T-helper 1 cell treated with Interleukin-12 subunit alpha and Interleukin-12 subunit beta and Interleukin-4 antibody, amounts not matched to agents 30 μg/mL and 1 μg/mL, for 36 hours (primary cell): Measurements from ENCODE around the gene ZNF787.

ENCODE experiments used
- H3K27ac Mint-ChIP-seq: one replicate; pipeline ENCODE4 v1.8.0; 2021; ENCODE audit warnings: mild to moderate bottlenecking, mixed read lengths
- H3K27me3 Mint-ChIP-seq: one replicate; pipeline ENCODE4 v1.8.0; 2021; ENCODE audit warnings: low read depth, mixed read lengths
- H3K36me3 Mint-ChIP-seq: one replicate; pipeline ENCODE4 v1.8.0; 2021; ENCODE audit warnings: low read depth, mixed read lengths
- H3K4me1 Mint-ChIP-seq: one replicate; pipeline ENCODE4 v1.8.0; 2021; ENCODE audit warnings: low read depth, mixed read lengths
- H3K4me3 Mint-ChIP-seq: one replicate; pipeline ENCODE4 v1.8.0; 2021; ENCODE audit warnings: mild to moderate bottlenecking, moderate library complexity, mixed read lengths
- H3K9me3 Mint-ChIP-seq: one replicate; pipeline ENCODE4 v1.8.0; 2021; ENCODE audit warnings: mixed read lengths

ZNF787 gene

GRCh38 chr19:56121180-56122167, at the start of gene ZNF787:
Gene ZNF787 (minus strand): TSS chr19:56121295. CDS start chr19:56103217, 18,078 bp downstream.
- peak within 1 kb of the TSS; percentile 88 for H3K4me3 Mint-ChIP-seq
- no peaks in the 10 kb centered on the region for H3K36me3 Mint-ChIP-seq
- peak within 1 kb of the TSS; percentile 94 for H3K27ac Mint-ChIP-seq
- H3K4me1 Mint-ChIP-seq = peaks cover 33% of the 10 kb centered on the region
- H3K27me3 Mint-ChIP-seq = no peaks in the 10 kb centered on the region
- no peaks in the 10 kb centered on the region for H3K9me3 Mint-ChIP-seq

DNA sequence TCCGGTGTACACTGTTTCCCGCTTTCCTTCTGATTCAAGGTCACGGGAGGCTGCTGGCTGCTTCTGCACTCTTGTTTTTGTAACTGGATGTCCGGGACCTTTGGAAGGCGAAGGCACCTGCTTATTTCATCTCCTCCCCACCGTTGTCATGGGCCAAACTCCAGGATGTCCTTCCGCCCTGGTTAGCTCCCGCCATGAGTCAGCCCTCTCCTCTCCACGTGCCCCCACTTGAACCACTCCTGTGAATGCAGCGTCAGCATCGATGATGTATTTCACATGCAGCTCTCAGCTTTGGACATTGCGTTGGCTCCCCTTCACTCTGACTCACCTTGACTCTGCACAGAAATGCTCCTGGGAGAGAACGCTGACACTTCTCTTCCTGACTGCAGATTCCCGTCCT, 49.2 kb upstream of the ZNF787 start:
- Mint-ChIP-seq H3K36me3 (no peaks in the 10 kb centered on the region), H3K9me3 (no peaks in the 10 kb centered on the region), H3K27me3 (no peaks in the 10 kb centered on the region), H3K4me3 (no peak overlapping the region), H3K27ac (no peak overlapping the region), H3K4me1 (no peaks in the 10 kb centered on the region)

GRCh38 chr19:56167064-56167578, 46.0 kb upstream of the ZNF787 start:
- no peak overlapping the region for H3K4me3 Mint-ChIP-seq
- H3K4me1 Mint-ChIP-seq = peaks cover 7% of the 10 kb centered on the region
- no peaks in the 10 kb centered on the region for H3K36me3 Mint-ChIP-seq
- no peak overlapping the region for H3K27ac Mint-ChIP-seq
- no peaks in the 10 kb centered on the region for H3K9me3 Mint-ChIP-seq
- no peaks in the 10 kb centered on the region for H3K27me3 Mint-ChIP-seq

DNA sequence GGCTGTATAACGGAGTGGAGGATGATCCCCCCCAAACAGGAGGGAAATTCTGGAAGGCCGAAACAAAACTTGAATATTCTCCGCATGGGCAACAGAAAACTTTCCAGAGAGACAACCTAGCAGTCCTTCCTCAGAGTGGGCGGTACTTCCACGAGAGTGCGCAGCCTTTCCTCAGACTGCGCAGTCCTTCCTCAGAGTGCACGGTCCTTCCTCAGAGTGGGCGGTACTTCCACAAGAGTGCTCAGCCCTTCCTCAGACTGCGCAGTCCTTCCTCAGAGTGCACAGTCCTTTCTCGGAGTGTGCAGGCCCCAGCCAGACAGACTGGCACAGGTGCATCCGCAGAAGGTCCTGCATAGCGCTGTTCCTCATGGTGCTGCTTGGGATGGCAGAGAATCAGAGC, 42.0 kb upstream of the ZNF787 start:
- Mint-ChIP-seq H3K27ac (no peak overlapping the region), H3K4me1 (peaks cover 10% of the 10 kb centered on the region), H3K36me3 (peaks cover 10% of the 10 kb centered on the region), H3K9me3 (no peaks in the 10 kb centered on the region), H3K27me3 (no peaks in the 10 kb centered on the region), H3K4me3 (no peak overlapping the region)

GRCh38 chr19:56162258-56162657, 41.2 kb upstream of the ZNF787 start:
- Mint-ChIP-seq H3K4me3 (no peak overlapping the region), H3K36me3 (peaks cover 13% of the 10 kb centered on the region), H3K27ac (no peak overlapping the region), H3K27me3 (no peaks in the 10 kb centered on the region), H3K9me3 (no peaks in the 10 kb centered on the region), H3K4me1 (peaks cover 10% of the 10 kb centered on the region)

DNA sequence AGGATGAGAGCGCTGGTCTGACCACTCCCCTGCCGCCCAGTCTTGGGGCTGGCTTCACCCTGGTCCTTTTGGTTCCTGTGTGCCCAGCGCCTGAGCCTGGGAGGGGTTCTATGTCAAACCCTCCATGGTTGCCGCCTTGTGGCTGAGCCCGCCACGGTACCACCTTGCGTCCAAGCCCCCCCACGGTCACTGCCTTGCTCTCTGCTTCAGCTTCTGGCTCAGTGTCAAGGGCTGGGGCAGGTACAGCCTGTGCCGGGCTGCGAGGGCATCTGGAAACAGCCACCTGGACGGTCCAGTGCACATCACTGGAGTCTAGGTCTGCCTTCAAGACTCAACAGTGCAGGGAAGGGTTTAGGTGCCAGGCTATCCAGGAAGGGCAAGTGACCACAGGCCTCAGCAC, 40.4 kb upstream of the ZNF787 start:
- Mint-ChIP-seq H3K27ac (no peak overlapping the region), H3K4me3 (no peak overlapping the region), H3K27me3 (no peaks in the 10 kb centered on the region), H3K9me3 (no peaks in the 10 kb centered on the region), H3K4me1 (peaks cover 10% of the 10 kb centered on the region), H3K36me3 (peaks cover 13% of the 10 kb centered on the region)

DNA sequence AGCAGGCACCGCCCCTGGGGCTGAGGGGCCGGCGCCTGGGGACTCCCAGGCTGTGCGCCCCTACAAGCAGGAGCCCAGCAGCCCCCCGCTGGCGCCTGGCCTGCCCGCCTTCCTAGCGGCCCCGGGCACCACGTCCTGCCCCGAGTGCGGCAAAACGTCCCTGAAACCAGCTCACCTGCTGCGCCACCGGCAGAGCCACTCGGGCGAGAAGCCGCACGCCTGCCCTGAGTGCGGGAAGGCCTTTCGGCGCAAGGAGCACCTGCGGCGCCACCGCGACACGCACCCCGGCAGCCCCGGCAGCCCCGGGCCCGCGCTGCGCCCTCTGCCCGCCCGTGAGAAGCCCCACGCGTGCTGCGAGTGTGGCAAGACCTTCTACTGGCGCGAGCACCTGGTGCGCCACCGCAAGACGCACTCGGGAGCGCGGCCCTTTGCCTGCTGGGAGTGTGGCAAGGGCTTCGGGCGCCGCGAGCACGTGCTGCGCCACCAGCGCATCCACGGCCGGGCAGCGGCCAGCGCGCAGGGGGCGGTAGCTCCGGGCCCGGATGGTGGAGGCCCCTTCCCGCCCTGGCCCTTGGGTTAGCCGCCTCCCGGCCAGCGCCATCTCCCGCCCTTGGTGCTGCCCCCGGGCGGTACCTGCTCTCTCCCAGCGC, 38.7 kb upstream of the ZNF787 start:
- Mint-ChIP-seq H3K4me1 (peaks cover 10% of the 10 kb centered on the region), H3K9me3 (no peaks in the 10 kb centered on the region), H3K4me3 (no peak overlapping the region), H3K27ac (no peak overlapping the region), H3K27me3 (no peaks in the 10 kb centered on the region), H3K36me3 (peaks cover 19% of the 10 kb centered on the region)

DNA sequence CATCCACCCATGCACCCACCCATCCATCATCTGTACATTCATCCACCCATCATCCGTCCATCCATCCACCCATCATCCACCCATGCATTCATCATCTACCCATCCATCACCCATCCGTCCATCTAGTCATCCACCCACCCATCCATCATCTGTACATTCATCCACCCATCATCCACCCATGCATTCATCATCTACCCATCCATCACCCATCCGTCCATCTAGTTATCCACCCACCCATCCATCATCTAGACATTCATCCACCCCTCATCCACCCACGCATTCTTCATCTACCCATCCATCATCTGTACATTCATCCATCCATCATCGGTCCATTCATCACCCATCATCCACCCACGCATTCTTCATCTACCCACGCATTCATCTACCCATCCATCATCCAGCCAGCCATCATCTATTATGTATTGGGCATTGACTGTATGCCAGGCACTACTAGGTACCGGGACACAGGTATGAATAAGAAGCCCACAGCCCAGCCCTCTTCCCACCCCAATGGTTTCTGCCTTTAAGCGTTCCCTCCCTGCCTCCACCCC, 38.0 kb upstream of the ZNF787 start:
- Mint-ChIP-seq H3K27me3 (no peaks in the 10 kb centered on the region), H3K36me3 (peaks cover 19% of the 10 kb centered on the region), H3K4me3 (no peak overlapping the region), H3K9me3 (no peaks in the 10 kb centered on the region), H3K27ac (no peak overlapping the region), H3K4me1 (peaks cover 10% of the 10 kb centered on the region)

GRCh38 chr19:56158170-56158757, 37.2 kb upstream of the ZNF787 start:
- H3K4me3 Mint-ChIP-seq = no peak overlapping the region
- H3K27me3 Mint-ChIP-seq = no peaks in the 10 kb centered on the region
- no peaks in the 10 kb centered on the region for H3K9me3 Mint-ChIP-seq
- no peak overlapping the region for H3K27ac Mint-ChIP-seq
- H3K4me1 Mint-ChIP-seq = peaks cover 11% of the 10 kb centered on the region
- H3K36me3 Mint-ChIP-seq = peaks cover 23% of the 10 kb centered on the region

GRCh38 chr19:56156768-56157167, 35.7 kb upstream of the ZNF787 start:
- no peaks in the 10 kb centered on the region for H3K27me3 Mint-ChIP-seq
- H3K9me3 Mint-ChIP-seq = no peaks in the 10 kb centered on the region
- H3K4me1 Mint-ChIP-seq = peaks cover 10% of the 10 kb centered on the region
- no peak overlapping the region for H3K4me3 Mint-ChIP-seq
- H3K27ac Mint-ChIP-seq = no peak overlapping the region
- peaks cover 23% of the 10 kb centered on the region for H3K36me3 Mint-ChIP-seq

- Mint-ChIP-seq H3K36me3 (peaks cover 25% of the 10 kb centered on the region), H3K9me3 (no peaks in the 10 kb centered on the region), H3K27ac (no peak overlapping the region), H3K4me3 (no peak overlapping the region), H3K27me3 (no peaks in the 10 kb centered on the region), H3K4me1 (peaks cover 10% of the 10 kb centered on the region)
Measured at GRCh38 chr19:56155124-56155687, 34.1 kb upstream of the ZNF787 start.

DNA sequence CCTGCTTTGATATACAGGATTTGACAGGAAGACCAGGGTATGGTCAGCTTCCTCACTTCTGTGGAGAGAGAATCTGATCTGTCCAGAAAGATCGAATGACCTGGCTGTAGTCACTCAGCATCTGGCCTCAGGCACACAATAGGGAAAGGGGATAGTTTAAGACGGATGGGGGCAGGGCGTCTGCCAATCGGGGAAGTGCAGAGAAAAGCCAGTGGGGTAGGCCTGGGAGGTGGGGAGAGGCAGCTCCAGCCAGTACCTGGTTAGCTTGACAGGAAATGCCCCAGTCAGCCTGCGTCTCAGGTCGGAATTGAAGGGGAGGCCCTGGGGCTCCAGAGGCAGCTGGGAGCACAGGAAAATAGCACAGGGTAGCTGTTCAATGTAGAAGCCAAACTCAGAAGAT, 32.4 kb upstream of the ZNF787 start:
- Mint-ChIP-seq H3K9me3 (no peaks in the 10 kb centered on the region), H3K36me3 (peaks cover 28% of the 10 kb centered on the region), H3K27ac (peak overlapping the region; percentile 62), H3K4me3 (no peak overlapping the region), H3K27me3 (no peaks in the 10 kb centered on the region), H3K4me1 (peaks cover 10% of the 10 kb centered on the region)

DNA sequence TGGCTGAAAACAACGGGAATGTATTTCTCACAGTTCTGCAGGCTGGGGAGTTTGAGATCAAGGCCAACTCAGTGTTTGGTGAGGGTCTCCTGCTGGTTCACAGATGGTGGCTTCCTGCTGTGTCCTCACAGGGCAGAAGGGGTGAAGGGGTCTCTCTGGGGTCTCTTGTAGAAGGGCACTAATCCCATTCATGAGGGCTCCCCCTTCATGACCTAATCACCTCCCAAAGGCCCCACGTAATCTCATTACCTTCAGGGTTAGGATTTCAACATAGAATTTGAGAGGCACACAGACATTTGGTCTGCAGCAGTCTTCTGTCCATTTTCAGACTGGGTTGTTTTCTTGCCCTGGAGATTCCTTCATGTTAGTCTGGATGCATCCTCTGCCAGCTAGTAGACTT, 31.5 kb upstream of the ZNF787 start:
- H3K4me1 Mint-ChIP-seq = peaks cover 10% of the 10 kb centered on the region

DNA sequence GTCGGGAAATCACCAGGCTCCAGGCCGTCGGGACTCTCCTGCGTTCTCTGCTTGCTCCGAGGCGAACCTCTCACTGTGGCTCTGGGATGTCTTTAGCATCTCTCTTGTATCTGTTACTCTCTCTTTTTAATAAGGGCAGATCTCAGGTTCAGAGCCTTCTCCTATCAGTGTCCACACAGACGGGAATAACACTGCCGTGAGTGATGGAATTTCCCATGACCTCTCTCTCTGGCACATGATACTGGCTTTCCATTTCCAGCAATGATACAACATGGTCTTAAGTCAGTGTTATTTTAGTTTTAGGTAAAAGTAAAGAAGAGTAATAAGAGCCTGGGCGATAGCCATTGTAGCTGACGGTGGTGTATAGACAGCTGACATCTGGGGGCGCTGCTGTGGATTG, 29.3 kb upstream of the ZNF787 start:
- Mint-ChIP-seq H3K9me3 (no peaks in the 10 kb centered on the region), H3K27ac (no peak overlapping the region), H3K27me3 (no peaks in the 10 kb centered on the region), H3K4me1 (peaks cover 10% of the 10 kb centered on the region), H3K36me3 (peaks cover 28% of the 10 kb centered on the region), H3K4me3 (no peak overlapping the region)

More for the DNA sequence above, 31.5 kb upstream of the ZNF787 start:
- H3K4me3 Mint-ChIP-seq = no peak overlapping the region
- H3K27ac Mint-ChIP-seq = no peak overlapping the region
- no peaks in the 10 kb centered on the region for H3K27me3 Mint-ChIP-seq
- H3K9me3 Mint-ChIP-seq = no peaks in the 10 kb centered on the region
- H3K36me3 Mint-ChIP-seq = peaks cover 31% of the 10 kb centered on the region
